Measurements from ENCODE around the gene MEP1A.
"Not testable (repeated sequence)": the region's sequence is repeated elsewhere in the genome, so short reads cannot be mapped to it uniquely, and the experiment has no call there.

The MEP1A gene

GRCh38 chr6:46793138-46793537, at the start of gene MEP1A:
TSS of gene MEP1A (plus strand) at chr6:46793389. CDS start at chr6:46793399, 10 bp downstream.
- ATAC-seq, result no peak
- Mint-ChIP-seq H3K27me3 (peaks cover 31% of the 10 kb centered on the region), H3K4me3 (no peak within 1 kb of the TSS), H3K27ac (no peak within 1 kb of the TSS), H3K4me1 (no peaks in the 10 kb centered on the region), H3K9me3 (no peaks in the 10 kb centered on the region)
- no peak for DNase-seq

GRCh38 chr6:46743425-46744158, 49.6 kb upstream of the MEP1A start:
- peaks cover 19% of the 10 kb centered on the region for H3K27me3 Mint-ChIP-seq
- DNase-seq, result no peak
- H3K4me3 Mint-ChIP-seq, result no peak overlapping the region
- no peaks in the 10 kb centered on the region for H3K9me3 Mint-ChIP-seq
- no peaks in the 10 kb centered on the region for H3K4me1 Mint-ChIP-seq
- H3K27ac Mint-ChIP-seq, result no peak overlapping the region
- ATAC-seq, result no peak

GRCh38 chr6:46744159-46744725, 48.9 kb upstream of the MEP1A start:
- not testable (repeated sequence) for H3K4me1 Mint-ChIP-seq, ATAC-seq, H3K27ac Mint-ChIP-seq, DNase-seq, H3K9me3 Mint-ChIP-seq, H3K4me3 Mint-ChIP-seq
- peaks cover 21% of the 10 kb centered on the region for H3K27me3 Mint-ChIP-seq

DNA sequence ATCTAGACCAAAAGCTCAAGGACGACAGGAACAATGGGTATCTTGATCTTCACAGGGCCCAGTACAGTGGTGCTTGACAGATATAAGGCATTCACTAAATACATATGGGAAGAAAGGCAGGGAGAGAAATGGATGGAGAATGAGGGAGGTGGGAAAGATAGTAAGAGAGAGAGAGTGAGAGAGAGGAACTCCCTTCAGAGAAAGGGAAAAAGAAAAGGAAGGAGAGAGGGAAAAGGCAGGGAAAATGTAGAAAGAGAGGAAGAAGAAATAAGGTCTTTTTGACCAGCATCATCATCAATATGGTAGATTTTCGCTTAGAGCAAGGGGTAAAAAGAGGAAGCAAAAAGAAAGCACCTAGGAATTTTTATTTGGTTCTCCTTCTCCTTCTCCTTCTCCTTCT, 47.2 kb upstream of the MEP1A start:
- Mint-ChIP-seq H3K27me3 (peaks cover 21% of the 10 kb centered on the region), H3K4me1 (no peaks in the 10 kb centered on the region), H3K27ac (no peak overlapping the region), H3K4me3 (no peak overlapping the region), H3K9me3 (no peaks in the 10 kb centered on the region)
- no peak for DNase-seq
- ATAC-seq, result no peak

DNA sequence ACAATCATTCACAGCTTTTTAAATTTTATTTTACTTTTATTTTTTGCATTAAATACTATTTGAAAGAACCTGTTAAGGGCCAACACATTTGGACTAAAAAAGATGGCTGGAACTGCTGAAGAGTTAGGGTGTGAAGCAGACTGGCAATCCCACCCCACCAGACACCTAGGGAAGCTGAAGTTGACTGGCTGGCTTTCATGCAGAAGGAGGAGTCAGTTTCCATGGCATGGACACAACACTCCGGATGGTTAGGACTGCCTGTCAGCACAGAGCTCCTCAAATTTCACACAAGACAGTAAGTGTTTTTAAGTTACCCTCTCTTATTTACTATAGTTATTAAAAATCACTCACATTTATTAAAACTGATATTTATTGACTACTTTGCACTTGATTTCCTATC, 46.5 kb upstream of the MEP1A start, which contains the start of gene ANKRD66:
ANKRD66 (plus strand) TSS at position 238 of the 400 bp plus-strand sequence. CDS start 5,016 bp downstream, outside the sequence.
- Mint-ChIP-seq H3K9me3 (no peaks in the 10 kb centered on the region), H3K4me1 (no peaks in the 10 kb centered on the region), H3K4me3 (no peak within 1 kb of the TSS), H3K27ac (no peak within 1 kb of the TSS), H3K27me3 (peaks cover 21% of the 10 kb centered on the region)
- ATAC-seq, result no peak
- no peak for DNase-seq

- no peaks in the 10 kb centered on the region for H3K4me1 Mint-ChIP-seq
- ATAC-seq (no peak), DNase-seq (no peak)
- no peak overlapping the region for H3K4me3 Mint-ChIP-seq
- peaks cover 21% of the 10 kb centered on the region for H3K27me3 Mint-ChIP-seq
- H3K9me3 Mint-ChIP-seq, result no peaks in the 10 kb centered on the region
- H3K27ac Mint-ChIP-seq, result no peak overlapping the region
These were observed 44.2 kb upstream of the MEP1A start for GRCh38 chr6:46748940-46749503.

DNA sequence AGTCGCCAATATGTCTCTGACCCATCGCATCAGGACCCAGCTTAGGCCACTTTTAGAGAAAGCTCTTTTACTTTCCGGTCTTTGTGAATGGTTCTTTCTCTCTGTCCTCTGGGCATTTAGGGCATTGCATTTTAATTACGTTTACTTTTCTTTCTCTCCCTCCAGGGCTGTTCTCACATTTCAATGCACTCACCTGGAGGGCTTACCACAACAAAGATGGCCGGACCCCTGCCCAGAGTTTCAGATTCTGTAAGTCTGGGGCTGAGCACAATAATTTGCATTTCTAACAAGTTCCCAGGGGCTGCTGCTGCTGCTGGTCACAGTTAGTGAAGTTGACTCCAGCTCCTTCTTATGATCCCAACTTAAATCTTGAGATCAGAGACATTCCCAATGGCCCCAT, 43.5 kb upstream of the MEP1A start:
- no peak overlapping the region for H3K4me3 Mint-ChIP-seq
- no peak for ATAC-seq
- H3K27ac Mint-ChIP-seq, result no peak overlapping the region

DNA sequence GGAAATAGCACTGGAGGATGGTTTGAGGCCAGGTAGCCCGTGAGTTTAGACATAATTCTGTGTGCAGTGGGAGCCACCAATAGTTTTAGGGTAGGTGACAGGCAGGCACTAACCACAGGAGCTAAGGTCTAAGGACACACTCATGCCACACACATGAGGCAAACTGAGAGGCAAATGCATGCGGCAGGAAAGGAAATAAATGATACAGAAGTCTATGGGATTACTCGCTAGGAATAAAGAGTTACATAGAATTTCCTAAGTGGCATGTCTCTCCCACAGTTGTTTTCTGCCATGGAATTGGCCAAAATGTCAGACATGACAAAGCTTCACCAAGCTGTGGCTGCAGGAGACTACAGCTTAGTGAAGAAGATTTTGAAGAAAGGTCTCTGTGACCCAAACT, 41.5 kb upstream of the MEP1A start:
- H3K27ac Mint-ChIP-seq, result no peak overlapping the region
- ATAC-seq (no peak), DNase-seq (no peak)
- H3K4me3 Mint-ChIP-seq, result no peak overlapping the region
- no peaks in the 10 kb centered on the region for H3K4me1 Mint-ChIP-seq
- H3K9me3 Mint-ChIP-seq, result no peaks in the 10 kb centered on the region
- peaks cover 7% of the 10 kb centered on the region for H3K27me3 Mint-ChIP-seq

More for the DNA sequence above, 43.5 kb upstream of the MEP1A start:
- DNase-seq, result no peak
- Mint-ChIP-seq H3K27me3 (peaks cover 21% of the 10 kb centered on the region), H3K9me3 (no peaks in the 10 kb centered on the region), H3K4me1 (no peaks in the 10 kb centered on the region)

DNA sequence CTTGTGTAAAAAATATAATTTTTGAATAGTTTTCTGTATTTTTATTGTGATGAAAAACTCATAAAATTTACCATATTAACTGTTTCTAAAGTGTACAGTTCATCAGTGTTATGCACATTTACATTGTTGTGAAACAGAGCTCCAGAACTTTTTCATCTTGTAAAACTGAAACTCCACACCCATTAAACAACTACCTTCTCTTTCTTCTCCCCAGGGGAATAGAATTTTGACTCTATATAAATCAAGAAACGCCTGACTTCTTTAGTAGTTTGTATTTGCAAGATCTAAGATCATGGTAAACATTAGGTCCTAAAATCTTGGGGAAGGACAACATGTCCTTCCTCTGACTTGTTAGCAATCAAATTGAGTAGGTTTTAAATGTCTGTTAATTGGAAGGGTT, 37.3 kb upstream of the MEP1A start:
- ATAC-seq (no peak), DNase-seq (no peak)
- no peak overlapping the region for H3K4me3 Mint-ChIP-seq
- H3K9me3 Mint-ChIP-seq, result no peaks in the 10 kb centered on the region
- no peak overlapping the region for H3K27ac Mint-ChIP-seq
- peaks cover 8% of the 10 kb centered on the region for H3K27me3 Mint-ChIP-seq
- H3K4me1 Mint-ChIP-seq, result no peaks in the 10 kb centered on the region

DNA sequence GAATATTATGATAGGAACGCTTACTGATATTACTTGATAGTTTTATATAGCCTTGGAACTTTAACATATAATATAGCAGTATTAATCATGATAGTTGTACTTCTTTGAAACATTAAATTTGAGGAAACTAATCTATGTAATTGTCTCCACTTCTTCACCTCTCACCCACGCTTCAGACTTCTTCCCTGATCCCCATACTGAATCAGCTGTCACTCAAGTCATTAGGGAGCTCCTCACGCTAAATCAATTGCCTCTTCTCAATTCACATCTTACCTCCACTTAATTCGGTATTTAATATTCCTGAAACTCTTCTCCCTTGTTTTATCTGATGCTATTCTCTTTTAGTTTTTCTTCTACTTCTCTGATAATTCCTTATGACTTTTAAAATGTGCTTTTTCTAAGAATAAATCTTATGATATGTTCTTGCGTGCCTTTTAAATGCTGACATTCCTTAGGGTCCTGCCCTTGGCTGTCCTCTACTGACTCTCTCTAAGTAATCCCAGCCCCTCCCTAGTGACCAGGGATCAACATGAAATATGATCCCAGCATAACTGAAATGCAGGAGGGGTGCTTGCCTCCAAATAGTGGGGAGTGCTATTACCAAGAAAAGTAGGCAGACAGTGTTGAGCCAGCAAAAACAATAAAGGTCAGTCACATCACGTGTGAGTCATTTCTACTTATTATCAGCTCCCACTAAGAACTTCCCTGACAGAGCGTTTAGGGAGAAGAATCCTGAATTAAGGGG, 36.5 kb upstream of the MEP1A start:
- ATAC-seq, result no peak
- no peak for DNase-seq
- no peak overlapping the region for H3K27ac Mint-ChIP-seq
- peaks cover 8% of the 10 kb centered on the region for H3K27me3 Mint-ChIP-seq
- H3K4me3 Mint-ChIP-seq, result no peak overlapping the region
- no peaks in the 10 kb centered on the region for H3K9me3 Mint-ChIP-seq
- no peaks in the 10 kb centered on the region for H3K4me1 Mint-ChIP-seq

- no peak overlapping the region for H3K27ac Mint-ChIP-seq
- H3K27me3 Mint-ChIP-seq, result peaks cover 8% of the 10 kb centered on the region
- no peaks in the 10 kb centered on the region for H3K4me1 Mint-ChIP-seq
These were observed 36.0 kb upstream of the MEP1A start for GRCh38 chr6:46757214-46757596.

DNA sequence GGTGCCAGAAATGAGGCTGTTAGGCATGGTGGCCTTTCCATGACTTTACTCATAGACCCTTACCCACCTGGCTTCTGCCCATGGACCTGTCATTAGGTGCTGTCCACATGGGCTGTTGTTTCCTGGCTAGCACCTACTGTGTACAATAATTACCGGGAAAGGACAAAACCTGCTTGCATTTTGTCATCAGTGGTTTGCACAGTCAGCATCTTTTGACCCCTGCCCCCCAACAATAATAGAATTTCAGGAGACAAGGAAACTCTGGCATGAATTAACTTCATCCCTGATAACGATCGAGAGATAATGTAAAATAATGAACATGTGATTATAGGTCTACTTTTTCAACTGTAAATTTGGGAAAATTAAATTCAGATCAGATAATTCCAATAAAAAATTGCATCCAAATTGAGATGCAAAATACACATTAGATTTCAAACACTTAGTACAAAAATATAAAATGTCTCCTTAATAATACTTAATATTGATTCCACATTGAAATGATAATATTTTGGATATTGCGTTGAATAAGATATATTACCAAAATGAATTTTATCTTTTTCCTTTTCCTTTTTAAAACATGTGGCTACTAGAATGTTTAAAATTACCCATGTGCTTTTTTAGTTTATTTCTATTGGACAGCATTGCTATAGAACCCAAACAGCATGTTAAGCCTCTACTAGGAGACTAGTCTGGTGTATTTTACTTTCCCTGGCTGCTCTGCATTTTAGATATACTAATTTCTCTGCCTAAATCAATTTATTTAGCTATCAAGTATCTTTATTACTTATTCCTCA, 34.0 kb upstream of the MEP1A start:
- Mint-ChIP-seq H3K4me1 (no peaks in the 10 kb centered on the region), H3K4me3 (no peak overlapping the region), H3K9me3 (no peaks in the 10 kb centered on the region), H3K27me3 (peaks cover 21% of the 10 kb centered on the region), H3K27ac (no peak overlapping the region)
- ATAC-seq (no peak), DNase-seq (no peak)

More at GRCh38 chr6:46757214-46757596, 36.0 kb upstream of the MEP1A start:
- Mint-ChIP-seq H3K4me3 (no peak overlapping the region), H3K9me3 (no peaks in the 10 kb centered on the region)
- DNase-seq, result no peak
- ATAC-seq, result no peak

- no peak for ATAC-seq
- no peaks in the 10 kb centered on the region for H3K4me1 Mint-ChIP-seq
- no peak overlapping the region for H3K27ac Mint-ChIP-seq
- H3K27me3 Mint-ChIP-seq, result peaks cover 29% of the 10 kb centered on the region
- no peak overlapping the region for H3K4me3 Mint-ChIP-seq
- DNase-seq, result no peak
- no peaks in the 10 kb centered on the region for H3K9me3 Mint-ChIP-seq
These were observed 32.3 kb upstream of the MEP1A start for GRCh38 chr6:46760925-46761324.

GRCh38 chr6:46763466-46763865, 29.7 kb upstream of the MEP1A start:
- no peak overlapping the region for H3K4me3 Mint-ChIP-seq
- no peak overlapping the region for H3K27ac Mint-ChIP-seq
- peaks cover 29% of the 10 kb centered on the region for H3K27me3 Mint-ChIP-seq
- no peak for DNase-seq
- no peaks in the 10 kb centered on the region for H3K9me3 Mint-ChIP-seq
- no peaks in the 10 kb centered on the region for H3K4me1 Mint-ChIP-seq
- ATAC-seq, result no peak

DNA sequence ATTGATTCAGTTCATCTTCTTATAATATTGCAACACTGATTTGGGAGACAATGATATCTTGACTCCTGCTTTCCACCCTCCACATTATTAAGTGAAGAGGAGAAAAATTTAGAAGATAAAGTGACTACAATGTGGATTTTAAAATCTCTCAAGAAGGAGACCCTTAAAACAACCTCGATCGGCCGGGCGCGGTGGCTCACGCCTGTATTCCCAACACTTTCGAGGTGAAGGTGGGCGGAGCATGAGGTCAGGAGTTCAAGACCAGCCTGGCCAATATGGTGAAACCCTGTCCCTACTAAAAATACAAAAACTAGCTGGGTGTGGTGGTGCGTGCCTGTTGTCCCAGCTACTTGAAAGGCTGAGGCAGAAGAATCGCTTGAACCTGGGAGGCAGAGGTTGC, 28.9 kb upstream of the MEP1A start:
- not testable (repeated sequence) for H3K27ac Mint-ChIP-seq, H3K4me1 Mint-ChIP-seq, H3K9me3 Mint-ChIP-seq, DNase-seq, H3K4me3 Mint-ChIP-seq, ATAC-seq
- peaks cover 29% of the 10 kb centered on the region for H3K27me3 Mint-ChIP-seq

Data from stimulated activated naive CD8-positive, alpha-beta T cell treated with anti-CD3 and anti-CD28 coated beads, Interleukin-15, amount 100 ng/mL, for 72 hours (primary cell).